CD4-positive, alpha-beta T cell (primary cell): ENCODE data around the gene SRP9. TPM values are rescaled to one million over a fixed set of nuclear protein-coding genes. Genes with fewer than 3 reads are reported as not detected.

Experiments used
- ATAC-seq: fragments of 200-7000 bp; cut with Tn5 transposase; one replicate; pipeline ENCODE4 v1.10.0; 2022; ENCODE audit warnings: mild to moderate bottlenecking; ENCODE audit not compliant: poor library complexity
- CTCF ChIA-PET: fragments of 350-600 bp; sonication (Branson Sonifier 250); formaldehyde crosslinking; loops from one replicate; lab custom pipeline; 2021; ENCODE audit warnings: antibody characterized with exemption, inconsistent platforms; lab: Charles Lee
- POLR2A ChIA-PET: fragments of 350-600 bp; sonication (Branson Sonifier 250); formaldehyde crosslinking; loops from one replicate; lab custom pipeline; 2021; ENCODE audit warnings: antibody characterized with exemption, inconsistent platforms; lab: Charles Lee
- DNase-seq, 14 experiments: peaks; one replicate each; pipeline ENCODE4 v3.0.0-alpha.2; 2013 to 2020; ENCODE audit warnings: mixed read lengths in 2 of 14
- H3K27ac ChIP-seq, 2 donors: one replicate each; pipeline versions ENCODE4 v1.5.1 to v1.7.0; 2013; ENCODE audit warnings: low read length in 2 of 2, low read depth in 1 of 2, mild to moderate bottlenecking in 1 of 2
- H3K27me3 ChIP-seq, 2 experiments: 1 replicate in 1 of 2; 2 replicates in 1 of 2; pipeline versions ENCODE4 v1.6.1 to v1.7.0; 2013; ENCODE audit warnings: low read length in 2 of 2, control low read depth in 1 of 2, mild to moderate bottlenecking in 1 of 2, moderate library complexity in 1 of 2; ENCODE audit not compliant: insufficient read depth in 2 of 2, control insufficient read depth in 1 of 2
- H3K36me3 ChIP-seq: one replicate; pipeline ENCODE4 v1.6.1; 2013; ENCODE audit warnings: low read length, control low read depth; ENCODE audit not compliant: insufficient read depth
- H3K4me1 ChIP-seq: one replicate; pipeline ENCODE4 v1.6.1; 2013; ENCODE audit warnings: low read length, control low read depth; ENCODE audit not compliant: insufficient read depth
- H3K4me3 ChIP-seq: one replicate; pipeline ENCODE4 v1.5.1; 2013; ENCODE audit warnings: mild to moderate bottlenecking, low read length, moderate library complexity
- H3K9me3 ChIP-seq, 2 experiments: 1 replicate in 1 of 2; 2 replicates in 1 of 2; pipeline versions ENCODE4 v1.6.1 to v1.7.0; 2013; ENCODE audit warnings: low read length in 2 of 2, mild to moderate bottlenecking in 2 of 2, control low read depth in 1 of 2, moderate library complexity in 1 of 2; ENCODE audit not compliant: control insufficient read depth in 1 of 2, insufficient read depth in 1 of 2
- H3K27ac Mint-ChIP-seq: one replicate; pipeline ENCODE4 v1.8.0; 2020; ENCODE audit warnings: mixed read lengths
- H3K27me3 Mint-ChIP-seq: one replicate; pipeline ENCODE4 v1.8.0; 2021; ENCODE audit warnings: mixed read lengths
- H3K36me3 Mint-ChIP-seq: one replicate; pipeline ENCODE4 v1.8.0; 2021; ENCODE audit warnings: low read depth, mixed read lengths
- H3K4me1 Mint-ChIP-seq: one replicate; pipeline ENCODE4 v1.8.0; 2021; ENCODE audit warnings: low read depth, mixed read lengths
- H3K4me3 Mint-ChIP-seq: one replicate; pipeline ENCODE4 v1.8.0; 2020; ENCODE audit warnings: mild to moderate bottlenecking, mixed read lengths
- H3K9me3 Mint-ChIP-seq: one replicate; pipeline ENCODE4 v1.8.0; 2020; ENCODE audit warnings: mixed read lengths
- CTCF ChIP-seq: fragments of 200-600 bp; IDR thresholded peaks from one replicate; pipeline ENCODE4 v1.8.0; 2022; ENCODE audit warnings: antibody characterized with exemption, mild to moderate bottlenecking
- intact Hi-C, 2 experiments: fragments of 100-400 bp; cut with DNase I in 1 of 2; cut with micrococcal nuclease in 1 of 2; formaldehyde crosslinking; loops; one replicate each; pipeline versions ENCODE4 v1.15.1 to v1.9.0; 2023 to 2025; cut with DNase I, micrococcal nuclease
- total RNA-seq, 174 experiments: library from RNA in 2 of 174; stranded (reverse) in 2 of 174; gene quantifications; one replicate each; pipeline ENCODE4 v1.2.3 and lab custom pipeline; 2021 to 2026

The SRP9 gene
- total RNA-seq, 2 experiments from 2014 or later = 63.7 to 69.8 TPM

GRCh38 chr1:225822655-225823403 is 45.2 kb downstream of the SRP9 start:
- H3K36me3 ChIP-seq = no peaks in the 10 kb centered on the region
- no peaks in the 10 kb centered on the region for H3K9me3 Mint-ChIP-seq
- H3K9me3 ChIP-seq = no peaks in the 10 kb centered on the region
- no peaks in the 10 kb centered on the region for H3K4me1 ChIP-seq
- ChIA-PET CTCF (no interaction called here), POLR2A (no interaction called here)
- H3K27me3 ChIP-seq = no peaks in the 10 kb centered on the region
- ATAC-seq (no peak), DNase-seq (peak in 1 of 14 experiments; percentile 6)
- H3K4me3 Mint-ChIP-seq = no peak overlapping the region
- intact Hi-C loops = no loop called here
- H3K27ac ChIP-seq = no peak overlapping the region
- H3K27me3 Mint-ChIP-seq = no peaks in the 10 kb centered on the region
- H3K36me3 Mint-ChIP-seq = no peaks in the 10 kb centered on the region
- no peak for TF ChIP-seq CTCF
- H3K4me1 Mint-ChIP-seq = no peaks in the 10 kb centered on the region
- no peak overlapping the region for H3K4me3 ChIP-seq
- H3K27ac Mint-ChIP-seq = no peak overlapping the region

- Mint-ChIP-seq H3K4me1 (no peaks in the 10 kb centered on the region), H3K27me3 (no peaks in the 10 kb centered on the region), H3K4me3 (no peak overlapping the region), H3K27ac (no peak overlapping the region), H3K9me3 (no peaks in the 10 kb centered on the region), H3K36me3 (no peaks in the 10 kb centered on the region)
- Histone ChIP-seq H3K27ac (no peak overlapping the region), H3K36me3 (no peaks in the 10 kb centered on the region), H3K9me3 (no peaks in the 10 kb centered on the region), H3K27me3 (no peaks in the 10 kb centered on the region), H3K4me3 (no peak overlapping the region), H3K4me1 (no peaks in the 10 kb centered on the region)
- no peak for ATAC-seq
- no peak for DNase-seq
- CTCF ChIA-PET = no interaction called here
- intact Hi-C loops = no loop called here
- no peak for TF ChIP-seq CTCF
- POLR2A ChIA-PET = no interaction called here
These were observed 46.2 kb downstream of the SRP9 start for GRCh38 chr1:225823811-225824261.

GRCh38 chr1:225824533-225824941 is 46.9 kb downstream of the SRP9 start:
- H3K27ac Mint-ChIP-seq = no peak overlapping the region
- H3K27ac ChIP-seq = no peak overlapping the region
- no peak overlapping the region for H3K4me3 ChIP-seq
- no peak for DNase-seq
- intact Hi-C loops = no loop called here
- H3K4me1 Mint-ChIP-seq = no peaks in the 10 kb centered on the region
- no peaks in the 10 kb centered on the region for H3K9me3 Mint-ChIP-seq
- no peak overlapping the region for H3K4me3 Mint-ChIP-seq
- no peaks in the 10 kb centered on the region for H3K36me3 Mint-ChIP-seq
- no peak for ATAC-seq
- POLR2A ChIA-PET = interaction anchor here (1.1 kb wide), 1 partner anchor 10 kb away, joined by 4 read pairs; no protein-coding TSS in a partner anchor
- H3K4me1 ChIP-seq = no peaks in the 10 kb centered on the region
- TF ChIP-seq CTCF = no peak
- no peaks in the 10 kb centered on the region for H3K36me3 ChIP-seq
- H3K27me3 ChIP-seq = no peaks in the 10 kb centered on the region
- no peaks in the 10 kb centered on the region for H3K9me3 ChIP-seq
- CTCF ChIA-PET = no interaction called here
- no peaks in the 10 kb centered on the region for H3K27me3 Mint-ChIP-seq
